Right cardiac atrium (tissue), 5 donors: ENCODE results near the gene KCNA10. TPM values are rescaled to one million over a fixed set of nuclear protein-coding genes. Genes with fewer than 3 reads are reported as not detected.

Experiments
- ATAC-seq, 2 donors: fragments of 200-7000 bp; cut with Tn5 transposase; one replicate each; pipeline versions ENCODE4 v1.8.0 to v1.9.1; 2020; ENCODE audit warnings: moderate library complexity in 2 of 2, mild to moderate bottlenecking in 1 of 2
- DNase-seq, 3 donors: peaks; one replicate each; pipeline ENCODE4 v3.0.0-alpha.2; 2020
- H3K27ac ChIP-seq: one replicate; pipeline ENCODE4 v1.5.1; 2013; ENCODE audit warnings: mild to moderate bottlenecking, low read length, control low read depth, moderate library complexity
- H3K27me3 ChIP-seq: one replicate; pipeline ENCODE4 v1.6.1; 2013; ENCODE audit not compliant: control insufficient read depth, insufficient read depth
- H3K4me1 ChIP-seq: one replicate; pipeline ENCODE4 v1.6.1; 2013; ENCODE audit warnings: low read length; ENCODE audit not compliant: control insufficient read depth, insufficient read depth
- H3K4me3 ChIP-seq: one replicate; pipeline ENCODE4 v1.5.1; 2013; ENCODE audit warnings: low read length, control low read depth
- H3K9me3 ChIP-seq: one replicate; pipeline ENCODE4 v1.6.1; 2013; ENCODE audit warnings: low read length; ENCODE audit not compliant: control insufficient read depth
- WGBS: extraction: QIAGEN DNeasy Blood & Tissue Kit; methylation state at CpG from one replicate; pipeline ENCODE4 v1.1.7; 2013; 5-methylcytosine and 5-hydroxymethylcytosine counted together
- intact Hi-C, 4 donors: fragments of 100-400 bp; cut with DNase I; formaldehyde crosslinking; loops; one replicate each; pipeline versions ENCODE4 v1.11.0 to v1.14.0; 2022 to 2023
- polyA plus RNA-seq: library from polyadenylated mRNA; stranded (reverse); fragments of 200-250 nt; gene quantifications from one replicate; pipeline ENCODE4 v1.2.3, GENCODE V29; 2013
- total RNA-seq, 4 donors: library from RNA; stranded (reverse); fragmentation: NEBNext Ultra II Directional; extraction: Animal tissue kit (Norgen Biotek cat#: 25700); gene quantifications; one replicate each; pipeline ENCODE4 v1.2.1, GENCODE V29; 2021
- donor health status: healthy with polysubstance abuse.
- donor health status: DM: no; HTN: yes; CAD: no.
- donor health status: DM: no; HTN: no; CAD: no.
- donor health status: DM: no; HTN: yes; CAD: no; lungs with severe emphysema.
- donor health status: DM: yes; HTN: yes; CAD: no.

KCNA10 gene
- total and polyA plus RNA-seq, 5 donors, result not detected

DNA sequence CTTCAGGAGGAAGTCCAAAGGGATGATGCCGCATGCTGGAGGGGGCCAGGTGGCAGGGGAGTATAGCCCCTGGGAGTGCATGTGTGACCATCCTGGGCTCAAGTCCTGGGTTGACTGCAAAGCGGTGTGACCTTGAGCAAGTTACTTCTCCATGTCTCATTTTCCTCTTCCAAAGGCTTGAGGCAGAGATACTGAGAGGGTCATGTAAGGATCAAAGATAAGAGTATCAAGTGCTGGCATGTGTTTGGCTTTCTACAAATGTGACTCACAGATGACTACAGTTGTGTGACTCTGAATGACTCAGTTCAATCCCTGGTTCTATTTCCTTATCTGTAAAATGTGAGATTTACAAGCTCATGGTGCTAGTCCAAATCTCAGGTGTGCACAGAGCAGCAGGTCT lies 41.9 kb downstream of the KCNA10 start:
- ATAC-seq, result peak; percentile 25 to 78
- no peak for DNase-seq
- WGBS, result 63% methylated on average over 2 of the region's 2 CpGs
- Histone ChIP-seq H3K27me3 (no peaks in the 10 kb centered on the region), H3K27ac (no peak overlapping the region), H3K9me3 (no peaks in the 10 kb centered on the region), H3K4me1 (no peaks in the 10 kb centered on the region), H3K4me3 (no peak overlapping the region)
- intact Hi-C loops, result no loop called here

DNA sequence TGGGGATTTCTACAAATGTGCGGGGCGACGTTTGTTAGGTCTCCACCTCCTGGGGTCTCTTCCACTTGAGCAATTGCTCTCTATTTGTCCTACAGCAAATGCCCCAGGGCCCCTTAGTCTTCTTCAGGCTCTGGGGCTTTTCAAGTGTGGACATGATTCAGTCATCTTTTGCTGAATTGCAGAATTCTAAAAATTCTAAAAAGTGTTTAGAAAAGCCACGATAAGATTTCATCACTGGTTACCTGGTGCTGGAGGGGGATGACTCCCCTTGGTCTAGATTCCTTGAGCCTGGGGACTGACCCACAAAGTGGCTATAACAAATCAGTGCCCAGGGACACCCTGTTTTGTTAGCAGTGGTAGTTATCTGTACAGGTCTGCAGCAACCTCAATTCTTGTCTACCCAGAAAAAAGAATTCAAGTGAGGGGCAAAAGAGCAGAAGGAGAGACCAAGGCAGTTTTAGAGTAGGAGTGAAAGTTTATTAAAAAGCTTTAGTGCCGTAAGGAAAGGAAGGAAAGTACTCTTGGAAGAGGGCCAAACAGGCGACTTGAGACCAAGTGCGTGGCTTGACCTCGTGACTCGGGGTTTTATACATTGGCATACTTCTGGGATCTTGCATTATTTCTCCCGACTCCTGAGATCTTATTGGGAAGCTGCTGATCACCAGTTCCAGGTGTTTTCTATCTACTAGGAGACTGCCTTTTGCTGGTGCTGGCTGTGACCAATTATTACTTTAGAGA lies 42.8 kb downstream of the KCNA10 start:
- Histone ChIP-seq H3K9me3 (no peaks in the 10 kb centered on the region), H3K27ac (no peak overlapping the region), H3K4me3 (no peak overlapping the region), H3K4me1 (no peaks in the 10 kb centered on the region), H3K27me3 (no peaks in the 10 kb centered on the region)
- no peak for ATAC-seq
- WGBS, result 46% methylated on average over 10 of the region's 10 CpGs
- intact Hi-C loops, result no loop called here
- DNase-seq, result no peak

DNA sequence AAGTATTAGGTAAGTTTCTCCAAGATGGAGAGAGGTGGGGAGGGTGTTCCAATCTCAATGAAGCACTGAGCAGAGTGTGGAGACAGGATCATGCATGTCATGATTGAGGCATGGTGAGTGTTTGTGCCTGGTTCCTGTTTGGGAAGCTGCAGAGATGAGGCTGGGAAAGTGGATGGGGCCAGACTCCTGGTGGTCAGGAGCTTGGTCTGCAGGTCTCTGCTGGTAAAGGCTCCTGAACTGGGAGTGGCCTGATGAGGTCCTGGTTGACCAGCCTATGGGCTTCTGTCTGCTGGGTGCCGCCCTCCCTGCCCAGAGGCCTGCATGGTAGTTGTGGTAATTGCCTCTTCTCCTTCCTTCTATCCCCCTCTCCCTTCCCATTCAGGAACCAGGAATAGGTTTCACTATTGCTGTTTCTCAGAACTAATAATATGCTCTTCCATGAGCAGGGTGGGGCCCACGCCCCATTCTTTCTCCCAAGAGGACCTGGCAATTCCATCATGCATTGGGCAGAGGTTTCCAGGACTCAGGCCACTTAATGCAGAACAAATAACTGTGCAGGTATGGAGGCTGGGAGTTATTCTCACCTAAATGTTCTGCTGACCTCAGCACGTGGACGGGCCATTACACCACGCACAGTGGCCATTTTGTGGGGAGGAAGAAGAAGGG lies 43.5 kb downstream of the KCNA10 start:
- Histone ChIP-seq H3K4me3 (no peak overlapping the region), H3K4me1 (no peaks in the 10 kb centered on the region), H3K27ac (no peak overlapping the region), H3K9me3 (no peaks in the 10 kb centered on the region), H3K27me3 (no peaks in the 10 kb centered on the region)
- ATAC-seq, result no peak
- no peak for DNase-seq
- intact Hi-C loops, result no loop called here
- WGBS, result 91% methylated on average over 5 of the region's 5 CpGs

DNA sequence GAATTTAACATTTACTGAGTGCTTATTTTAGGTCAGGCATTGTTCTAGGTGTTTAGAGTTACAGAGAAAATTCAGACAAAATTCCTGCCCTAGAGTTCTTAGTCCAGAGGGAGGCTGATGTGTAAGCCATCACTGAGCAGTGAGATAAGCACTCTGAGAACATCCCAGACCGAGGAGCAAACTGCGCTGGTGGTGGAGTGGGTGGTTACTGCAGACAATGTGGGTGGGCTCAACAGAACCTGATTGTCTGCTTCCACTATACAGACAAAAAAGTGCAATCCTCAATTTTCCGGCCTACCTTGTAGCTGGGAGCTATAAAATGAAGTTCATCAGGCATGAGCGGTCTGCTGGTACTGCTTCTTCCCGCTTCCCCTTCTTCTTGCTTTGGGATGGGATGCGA lies 44.5 kb downstream of the KCNA10 start:
- H3K4me1 ChIP-seq, result no peaks in the 10 kb centered on the region
- no peak overlapping the region for H3K27ac ChIP-seq
- WGBS, result 86% methylated on average over 6 of the region's 6 CpGs
- ATAC-seq (no peak), DNase-seq (no peak)
- H3K9me3 ChIP-seq, result no peaks in the 10 kb centered on the region
- intact Hi-C loops, result no loop called here
- H3K27me3 ChIP-seq, result no peaks in the 10 kb centered on the region
- H3K4me3 ChIP-seq, result no peak overlapping the region

DNA sequence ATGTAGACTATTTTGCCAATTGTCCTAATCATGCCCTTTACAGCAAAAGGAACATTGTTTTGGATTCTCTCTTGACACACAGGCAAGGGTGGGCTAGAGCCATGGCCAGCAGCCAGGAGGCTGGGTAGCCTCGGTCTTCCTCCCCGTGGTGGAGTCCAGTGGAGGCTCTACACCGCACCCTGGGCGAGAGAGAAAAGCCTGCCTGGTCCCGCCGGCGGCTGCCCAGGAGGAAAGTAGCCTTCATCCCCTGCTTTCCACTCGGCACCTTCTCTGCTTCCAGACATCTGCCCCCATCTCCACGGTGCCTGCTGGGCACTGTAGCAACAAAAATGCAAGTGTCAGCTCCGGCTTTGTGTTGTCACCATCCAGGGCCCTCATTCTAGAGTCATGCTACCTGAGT lies 46.4 kb downstream of the KCNA10 start:
- Histone ChIP-seq H3K27me3 (no peaks in the 10 kb centered on the region), H3K4me1 (no peaks in the 10 kb centered on the region), H3K4me3 (no peak overlapping the region), H3K9me3 (no peaks in the 10 kb centered on the region), H3K27ac (no peak overlapping the region)
- intact Hi-C loops, result no loop called here
- ATAC-seq, result no peak
- 76% methylated on average over 10 of the region's 10 CpGs for WGBS
- no peak for DNase-seq

DNA sequence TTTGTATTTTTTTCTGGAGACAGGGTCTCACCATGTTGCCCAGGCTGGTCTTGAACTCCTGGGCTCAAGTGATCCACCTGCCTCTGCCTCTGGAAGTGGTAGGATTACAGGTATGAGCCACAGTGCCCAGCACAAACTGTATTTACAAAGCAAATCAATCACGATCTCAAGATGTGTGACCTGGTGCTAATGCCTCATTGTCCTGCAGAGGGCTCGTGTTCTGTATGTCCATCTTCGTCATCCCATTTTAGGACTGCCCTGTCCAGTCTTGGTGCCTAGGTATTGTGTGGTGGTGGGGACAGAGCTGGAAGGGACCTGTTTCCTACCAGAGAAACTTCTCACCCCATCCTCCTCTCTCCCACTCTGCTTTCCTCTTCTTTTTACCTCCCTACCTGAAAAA lies 47.8 kb downstream of the KCNA10 start:
- 71% methylated on average over 3 of the region's 3 CpGs for WGBS
- DNase-seq (no peak), ATAC-seq (no peak)
- H3K4me3 ChIP-seq, result no peak overlapping the region
- no peaks in the 10 kb centered on the region for H3K27me3 ChIP-seq
- H3K27ac ChIP-seq, result no peak overlapping the region
- no peaks in the 10 kb centered on the region for H3K9me3 ChIP-seq
- intact Hi-C loops, result no loop called here
- no peaks in the 10 kb centered on the region for H3K4me1 ChIP-seq

Other genes starting within 250 kb of the KCNA10 start
- 10 to 100 TPM; 15.2 to 17.8 (median 16.6) TPM for gene RBM15, start 179.8 kb downstream of the KCNA10 start, total RNA-seq
- gene RBM15, start 179.8 kb downstream of the KCNA10 start, polyA plus RNA-seq, result 4.1 TPM
- gene SLC16A4, start 128.1 kb downstream of the KCNA10 start, total RNA-seq, result 1 to 10 TPM; 4.6 to 7.3 (median 6.4) TPM
- 3.0 TPM for gene SLC16A4, start 128.1 kb downstream of the KCNA10 start, polyA plus RNA-seq
- 100 to 1,000 TPM; 185 to 236 (median 207) TPM for gene LAMTOR5, start 111.5 kb downstream of the KCNA10 start, total RNA-seq
- gene LAMTOR5, start 111.5 kb downstream of the KCNA10 start, polyA plus RNA-seq, result 549 TPM
- gene PROK1, start 68.0 kb downstream of the KCNA10 start, total RNA-seq, result 1 to 10 TPM in 1 of 4 donors, under 1 TPM in 1, not detected in 2; 0.93 to 1.3 TPM
- gene PROK1, start 68.0 kb downstream of the KCNA10 start, polyA plus RNA-seq, result 2.6 TPM
- 1 to 10 TPM in 2 of 4 donors, under 1 TPM in 2; 0.50 to 1.5 (median 1.0) TPM for gene KCNA2, start 87.2 kb upstream of the KCNA10 start, total RNA-seq
- 0.48 TPM for gene KCNA2, start 87.2 kb upstream of the KCNA10 start, polyA plus RNA-seq
- 1 to 10 TPM in 2 of 4 donors, under 1 TPM in 2; 0.34 to 2.0 (median 1.1) TPM for gene KCNA3, start 155.8 kb upstream of the KCNA10 start, total RNA-seq
- 0.20 TPM for gene KCNA3, start 155.8 kb upstream of the KCNA10 start, polyA plus RNA-seq